Sigmoid colon (tissue), 4 donors: ENCODE measurements around the gene ACVR2A.

Experiments used
- CTCF ChIP-seq, 4 experiments: fragments of 450-650 bp in 3 of 4; fragments of 200-600 bp in 1 of 4; IDR thresholded peaks; one replicate each; pipeline ENCODE4 v1.5.1; 2016 to 2019; ENCODE audit warnings: antibody characterized with exemption in 4 of 4, mild to moderate bottlenecking in 3 of 4, moderate library complexity in 2 of 4
- EP300 ChIP-seq, 4 donors: sonication (generic); formaldehyde crosslinking; IDR thresholded peaks; one replicate each; pipeline ENCODE4 v1.6.1; 2017; ENCODE audit warnings: antibody characterized with exemption in 4 of 4
- POLR2AphosphoS5 ChIP-seq, 4 donors: sonication (generic); formaldehyde crosslinking; IDR thresholded peaks; one replicate each; pipeline ENCODE4 v1.6.1; 2017; ENCODE audit warnings: antibody characterized with exemption in 4 of 4

GRCh38 chr2:147869934-147870333 is 25.1 kb downstream of the ACVR2A start:
- TF ChIP-seq CTCF (IDR thresholded peaks at IDR 0.05) (no peak), POLR2AphosphoS5 (IDR thresholded peaks at IDR 0.05) (no peak), EP300 (IDR thresholded peaks at IDR 0.05) (no peak)
